ENCODE measurements around the gene NPSR1.

DNA sequence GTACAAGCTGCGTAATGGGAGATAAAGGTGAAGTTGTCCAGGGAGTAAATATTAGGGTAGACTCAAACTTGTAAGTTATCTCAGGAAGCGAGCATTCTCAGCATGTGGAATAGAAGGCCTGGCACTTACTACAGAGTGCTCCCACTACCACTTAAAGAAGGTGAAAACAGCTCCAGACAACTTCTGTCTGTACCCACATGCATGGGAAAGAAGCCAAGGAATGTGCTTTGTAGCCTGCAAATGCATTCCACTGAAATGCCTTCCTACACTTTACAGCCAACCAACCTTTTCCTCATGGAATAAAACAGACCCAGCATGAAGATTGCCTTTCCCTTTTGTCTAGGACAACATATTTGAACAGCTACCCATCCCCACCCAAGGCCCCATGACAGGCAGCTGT lies 45.4 kb upstream of the NPSR1 start:
- TF ChIP-seq, protein P1, sequence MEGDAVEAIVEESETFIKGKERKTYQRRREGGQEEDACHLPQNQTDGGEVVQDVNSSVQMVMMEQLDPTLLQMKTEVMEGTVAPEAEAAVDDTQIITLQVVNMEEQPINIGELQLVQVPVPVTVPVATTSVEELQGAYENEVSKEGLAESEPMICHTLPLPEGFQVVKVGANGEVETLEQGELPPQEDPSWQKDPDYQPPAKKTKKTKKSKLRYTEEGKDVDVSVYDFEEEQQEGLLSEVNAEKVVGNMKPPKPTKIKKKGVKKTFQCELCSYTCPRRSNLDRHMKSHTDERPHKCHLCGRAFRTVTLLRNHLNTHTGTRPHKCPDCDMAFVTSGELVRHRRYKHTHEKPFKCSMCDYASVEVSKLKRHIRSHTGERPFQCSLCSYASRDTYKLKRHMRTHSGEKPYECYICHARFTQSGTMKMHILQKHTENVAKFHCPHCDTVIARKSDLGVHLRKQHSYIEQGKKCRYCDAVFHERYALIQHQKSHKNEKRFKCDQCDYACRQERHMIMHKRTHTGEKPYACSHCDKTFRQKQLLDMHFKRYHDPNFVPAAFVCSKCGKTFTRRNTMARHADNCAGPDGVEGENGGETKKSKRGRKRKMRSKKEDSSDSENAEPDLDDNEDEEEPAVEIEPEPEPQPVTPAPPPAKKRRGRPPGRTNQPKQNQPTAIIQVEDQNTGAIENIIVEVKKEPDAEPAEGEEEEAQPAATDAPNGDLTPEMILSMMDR (IDR thresholded peaks at IDR 0.05): no peak
- TF ChIP-seq POLR2A (IDR thresholded peaks at IDR 0.05) (no peak), POLR2AphosphoS5 (IDR thresholded peaks at IDR 0.05) (no peak)
